ENCODE measurements around the gene CRPPA.

The CRPPA gene

GRCh38 chr7:16422103-16422435, 731 bp upstream of the CRPPA start:
- DNase-seq, result no peak

- peak; percentile 88 for DNase-seq
Measured at GRCh38 chr7:16420649-16421332, 547 bp downstream of the CRPPA start.

- no peak for DNase-seq
Measured at GRCh38 chr7:16420329-16420648, 1.0 kb downstream of the CRPPA start.

GRCh38 chr7:16419859-16420258, 1.5 kb downstream of the CRPPA start:
- DNase-seq, result no peak

- no peak for DNase-seq
Measured at GRCh38 chr7:16419126-16419525, 2.2 kb downstream of the CRPPA start.

- no peak for DNase-seq
Measured at GRCh38 chr7:16417906-16418305, 3.4 kb downstream of the CRPPA start.

GRCh38 chr7:16416289-16417282, 4.8 kb downstream of the CRPPA start:
- no peak for DNase-seq

GRCh38 chr7:16412274-16413254, 8.8 kb downstream of the CRPPA start:
- DNase-seq, result no peak

GRCh38 chr7:16411391-16411790, 9.9 kb downstream of the CRPPA start:
- no peak for DNase-seq

- peak; percentile 35 for DNase-seq
Measured at GRCh38 chr7:16409777-16410176, 11.6 kb downstream of the CRPPA start.

GRCh38 chr7:16404636-16405035, 16.7 kb downstream of the CRPPA start:
- no peak for DNase-seq

GRCh38 chr7:16403475-16403874, 17.9 kb downstream of the CRPPA start:
- no peak for DNase-seq

- DNase-seq, result no peak
Measured at GRCh38 chr7:16402940-16403339, 18.4 kb downstream of the CRPPA start.

- DNase-seq, result no peak
Measured at GRCh38 chr7:16402091-16402490, 19.2 kb downstream of the CRPPA start.

GRCh38 chr7:16400893-16401275, 20.5 kb downstream of the CRPPA start:
- DNase-seq, result no peak

GRCh38 chr7:16399916-16400892, 21.1 kb downstream of the CRPPA start:
- DNase-seq, result no peak

GRCh38 chr7:16399265-16399831, 22.0 kb downstream of the CRPPA start:
- no peak for DNase-seq

GRCh38 chr7:16398146-16399017, 23.0 kb downstream of the CRPPA start:
- no peak for DNase-seq

GRCh38 chr7:16397501-16398145, 23.7 kb downstream of the CRPPA start:
- DNase-seq, result no peak

Measured in midbrain (tissue), 1 donor.